GM12864 (cell line): ENCODE results near the gene ELF3.
A peak's percentile ranks its signal among the peaks of the same experiment; 100 is the strongest.

Experiments
- DNase-seq: peaks from one replicate; pipeline ENCODE4 v3.0.0-alpha.2; 2011; ENCODE audit warnings: low read depth
- H3K4me3 ChIP-seq: 2 replicates; pipeline ENCODE4 v1.5.1; 2011; ENCODE audit warnings: mild to moderate bottlenecking, low read depth, low read length, control low read depth
- CTCF ChIP-seq: IDR thresholded peaks from 2 replicates; pipeline ENCODE4 v1.5.1; 2011; ENCODE audit warnings: low read depth, mild to moderate bottlenecking, moderate library complexity, low read length, control low read depth, inconsistent platforms; ENCODE audit errors: missing control alignments

Gene ELF3

GRCh38 chr1:201982082-201982622, 28.2 kb upstream of the ELF3 start:
- peak overlapping the region; percentile 91 for H3K4me3 ChIP-seq
- TF ChIP-seq CTCF, result no peak
- no peak for DNase-seq

GRCh38 chr1:201982623-201983379, 27.6 kb upstream of the ELF3 start, which contains the start of gene RNPEP:
Gene RNPEP (plus strand): TSS chr1:201982648. CDS start chr1:201982667, 19 bp downstream.
- DNase-seq, result no peak
- H3K4me3 ChIP-seq, result peak within 1 kb of the TSS; percentile 91
- TF ChIP-seq CTCF, result no peak

- peak overlapping the region; percentile 91 for H3K4me3 ChIP-seq
- peak; percentile 31 for TF ChIP-seq CTCF
- DNase-seq, result no peak
These were observed 27.0 kb upstream of the ELF3 start for GRCh38 chr1:201983380-201983805.

GRCh38 chr1:201984446-201984845, 25.9 kb upstream of the ELF3 start:
- no peak for TF ChIP-seq CTCF
- no peak for DNase-seq
- H3K4me3 ChIP-seq, result no peak overlapping the region

- H3K4me3 ChIP-seq, result no peak overlapping the region
- DNase-seq, result no peak
- no peak for TF ChIP-seq CTCF
These were observed 25.0 kb upstream of the ELF3 start for GRCh38 chr1:201985355-201985754.

- no peak for TF ChIP-seq CTCF
- DNase-seq, result no peak
- no peak overlapping the region for H3K4me3 ChIP-seq
These were observed 21.8 kb upstream of the ELF3 start for GRCh38 chr1:201988601-201989000.
